ENCODE data around the gene JPH4. TPM values are rescaled to one million over a fixed set of nuclear protein-coding genes. Genes with fewer than 3 reads are reported as not detected.

The JPH4 gene
- total and polyA plus RNA-seq, 2 of the 8 experiments (the other 6 are each of a cell fraction or from before 2014, with no cell fraction given) = 23.9 to 46.7 TPM

GRCh38 chr14:23538785-23539184 lies 39.8 kb downstream of the JPH4 start:
- peak in 1 of 2 experiments; percentile 65 for DNase-seq (ENCODE audit: low read depth in 1 of 2, low spot score in 2 of 2)
- H3K27ac ChIP-seq (ENCODE audit: low read depth, low read length) = peak overlapping the region; percentile 97
- ChIA-PET POLR2A (ENCODE audit: partially characterized antibody) (interaction anchor here (0.7 to 52.7 kb wide), 10 partner anchors 9 to 567 kb away, joined by 3 to 1523 read pairs (median 4); partner anchors contain the start of genes AP1G2, NGDN, THTPA and ZFHX2), CTCF (ENCODE audit: partially characterized antibody) (interaction anchor here (1.3 to 70.5 kb wide), 8 partner anchors 11 to 193 kb away, joined by 4 to 2092 read pairs (median 27); partner anchors contain the start of genes AP1G2, NGDN, THTPA and ZFHX2)
- peak overlapping the region; percentile 69 for H3K56ac ChIP-seq (replicated peaks; ENCODE audit: insufficient read length, low read depth, low read length)
- H2BK5ac ChIP-seq (ENCODE audit: low read depth, low read length) = peak overlapping the region; percentile 96
- peak overlapping the region; percentile 86 for H4K91ac ChIP-seq (replicated peaks; ENCODE audit: insufficient read length, low read length)
- FAIRE-seq = peak; percentile 69
- peaks cover 3 to 33% of the 10 kb centered on the region in 2 experiments; a peak in 2 of 4 replicates for H3K79me2 ChIP-seq (ENCODE audit: control insufficient read depth in 1 of 2, insufficient read depth in 2 of 2, low read length in 2 of 2)
- H4K20me1 ChIP-seq (replicated peaks in 1 of 2; ENCODE audit: control insufficient read depth in 1 of 2, insufficient read depth in 2 of 2, low read length in 2 of 2) = no peaks in the 10 kb centered on the region
- peaks cover 17% of the 10 kb centered on the region for H3K23me2 ChIP-seq (ENCODE audit: low read depth, low read length)
- peak overlapping the region; percentile 96 to 99 for H3K4me2 ChIP-seq (ENCODE audit: insufficient read depth in 1 of 2, low read depth in 2 of 2, low read length in 2 of 2)
- peak overlapping the region; percentile 90; the same call in 1 of the 2 replicates for H4K8ac ChIP-seq (ENCODE audit: extremely low read depth, insufficient read depth, low read length)
- H3K4me1 ChIP-seq (replicated peaks in 1 of 4; ENCODE audit: control insufficient read depth in 3 of 4, insufficient read depth in 4 of 4, low read length in 3 of 4) = peaks cover 7 to 22% (median 15%) of the 10 kb centered on the region in 4 experiments
- H3K18ac ChIP-seq (ENCODE audit: extremely low read depth, low read length) = peak overlapping the region; percentile 97
- no peak overlapping the region for H3K23ac ChIP-seq (ENCODE audit: insufficient read length)
- H3K79me1 ChIP-seq (ENCODE audit: low read depth, low read length) = peaks cover 6% of the 10 kb centered on the region
- WGBS, 2 experiments (ENCODE audit: extremely low coverage in 1 of 2, insufficient coverage in 1 of 2, insufficient read length in 1 of 2, insufficient replicate concordance in 2 of 2, low coverage in 1 of 2, low lambda C conversion rate in 2 of 2, missing lambda C conversion rate in 1 of 2) = 4% methylated on average over 7 of the region's 7 CpGs; no CpG with 5 or more reads in 1 of the 2 experiments
- H3K27me3 ChIP-seq (replicated peaks in 1 of 4; ENCODE audit: control insufficient read depth in 3 of 4, extremely low read depth in 1 of 4, insufficient read depth in 3 of 4, low read length in 3 of 4) = no peaks in the 10 kb centered on the region
- no peaks in the 10 kb centered on the region for H3K9me3 ChIP-seq (ENCODE audit: insufficient read depth in 2 of 2, low read depth in 1 of 2, low read length in 1 of 2)
- peak overlapping the region; percentile 82 for H2BK120ac ChIP-seq (replicated peaks; ENCODE audit: low read depth, low read length)
- H3K36me3 ChIP-seq (ENCODE audit: control insufficient read depth in 2 of 4, insufficient read depth in 4 of 4, low read length in 3 of 4) = peaks cover 4 to 23% (median 4%) of the 10 kb centered on the region in 4 experiments; a peak in 4 of 8 replicates
- no peak overlapping the region for H2AFZ ChIP-seq (ENCODE audit: low read length)
- peak overlapping the region; percentile 93; the same call in 1 of the 2 replicates for H2BK20ac ChIP-seq (ENCODE audit: low read length)
- peak overlapping the region; percentile 1; the same call in 1 of the 2 replicates for H2BK15ac ChIP-seq (ENCODE audit: low read length)
- H3K14ac ChIP-seq (ENCODE audit: insufficient read length) = peak overlapping the region; percentile 10
- H3K4ac ChIP-seq (replicated peaks; ENCODE audit: insufficient read length, low read depth, low read length) = peak overlapping the region; percentile 93
- peak overlapping the region; percentile 66 for H2AK5ac ChIP-seq (ENCODE audit: low read depth, low read length)
- H4K5ac ChIP-seq (ENCODE audit: insufficient read length, low read depth, low read length) = peak overlapping the region; percentile 94
- H3K4me3 ChIP-seq (ENCODE audit: extremely low read depth in 1 of 4, insufficient read depth in 2 of 4, low read depth in 3 of 4, low read length in 4 of 4) = peak overlapping the region; percentile 53 to 72 (median 62)
- peak overlapping the region; percentile 77 for H2BK12ac ChIP-seq (ENCODE audit: low read depth, low read length)
- peak overlapping the region in 3 of 4 experiments; percentile 92 to 94 (median 93); a peak in 6 of 7 replicates for H3K9ac ChIP-seq (replicated peaks in 1 of 4; ENCODE audit: extremely low read depth in 1 of 4, low read depth in 3 of 4, low read length in 3 of 4)
- TF ChIP-seq CHD2 (IDR thresholded peaks at IDR 0.05; ENCODE audit: low read length) (0 out of 2 replicates have a peak, but pooled peaks have one; percentile 19), HDAC6 (IDR thresholded peaks at IDR 0.05; ENCODE audit: low read depth, low read length) (no peak), SIN3A (conservative IDR thresholded peaks at IDR 0.05 in 1 of 2, IDR thresholded peaks at IDR 0.05 in 1 of 2; ENCODE audit: low read depth in 1 of 2, low read length in 2 of 2) (no peak), MAX (IDR thresholded peaks at IDR 0.05) (no peak), RNF2 (IDR thresholded peaks at IDR 0.05; ENCODE audit: borderline replicate concordance, low read depth, low read length, missing control alignments, poor library complexity, severe bottlenecking) (no peak), PHF8 (conservative IDR thresholded peaks at IDR 0.05; ENCODE audit: low read depth, low read length) (no peak), POLR2A (IDR thresholded peaks at IDR 0.05; ENCODE audit: control extremely low read depth in 1 of 2, low read depth in 2 of 2, low read length in 2 of 2) (no peak; a peak in 1 of 3 replicates), POLR2AphosphoS5 (IDR thresholded peaks at IDR 0.05; ENCODE audit: low read depth, low read length) (peak; percentile 65; the same call in 1 of the 2 replicates), ASH2L (IDR thresholded peaks at IDR 0.05; ENCODE audit: low read length) (peak; percentile 49), MAFK (IDR thresholded peaks at IDR 0.05; ENCODE audit: low read depth, low read length) (no peak), GABPA (IDR thresholded peaks at IDR 0.05; ENCODE audit: borderline replicate concordance, insufficient read depth, low read length) (no peak), RAD21 (IDR thresholded peaks at IDR 0.05 in 1 of 2, conservative IDR thresholded peaks at IDR 0.05 in 1 of 2; ENCODE audit: low read depth in 2 of 2, low read length in 2 of 2) (no peak)

Measured in H1 (cell line).